Breast epithelium (tissue), 3 donors: Measurements from ENCODE around the gene NAV3.

Source experiments
- CTCF ChIP-seq, 3 donors: fragments of 450-650 bp; IDR thresholded peaks; one replicate each; pipeline ENCODE4 v1.5.1; 2016 to 2017; ENCODE audit warnings: antibody characterized with exemption in 3 of 3, mild to moderate bottlenecking in 3 of 3, moderate library complexity in 3 of 3
- POLR2A ChIP-seq: fragments of 450-650 bp; IDR thresholded peaks from one replicate; pipeline ENCODE4 v1.6.1; 2016; ENCODE audit warnings: antibody characterized with exemption, mild to moderate bottlenecking, moderate library complexity
- POLR2AphosphoS5 ChIP-seq, 3 donors: sonication (generic); formaldehyde crosslinking; IDR thresholded peaks; one replicate each; pipeline ENCODE4 v1.6.1; 2017; ENCODE audit warnings: antibody characterized with exemption in 3 of 3

GRCh38 chr12:78128211-78128610 is 297.5 kb downstream of the NAV3 start:
- no peak for TF ChIP-seq CTCF (IDR thresholded peaks at IDR 0.05)
- no peak for TF ChIP-seq POLR2AphosphoS5 (IDR thresholded peaks at IDR 0.05)
- no peak for TF ChIP-seq POLR2A
